HG02798 (cell line): Measurements from ENCODE around the gene GNL3.

ENCODE experiments used
- ATAC-seq: cut with Tn5 transposase; IDR thresholded peaks from one replicate; pipeline ENCODE4 v1.9.1; 2021; ENCODE audit warnings: mild to moderate bottlenecking; ENCODE audit not compliant: unreplicated experiment, poor library complexity

The GNL3 gene

GRCh38 chr3:52684184-52684583 lies 1.6 kb upstream of the GNL3 start:
- ATAC-seq, result no peak

DNA sequence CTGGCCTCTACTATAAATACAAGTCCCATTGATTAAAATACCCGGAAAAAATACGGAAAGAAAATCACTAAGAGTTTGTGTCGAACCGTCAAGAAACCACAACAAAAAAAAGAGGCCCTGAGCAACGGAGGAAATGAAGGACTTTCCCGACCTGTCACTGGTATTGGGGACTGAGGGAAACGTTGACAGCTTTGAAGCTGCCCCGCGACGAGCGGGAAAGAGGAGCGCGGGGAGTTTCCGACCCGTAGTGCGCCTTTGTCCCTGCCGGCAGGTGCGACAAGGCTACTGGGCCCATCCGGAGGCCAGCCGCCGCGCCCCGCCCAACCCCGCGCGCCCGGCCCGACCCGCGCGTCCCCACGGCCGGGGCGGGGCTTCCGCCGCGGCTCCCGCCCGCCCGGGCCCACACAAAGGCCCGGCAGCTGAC lies 535 bp upstream of the GNL3 start:
- peak; percentile 84 for ATAC-seq

DNA sequence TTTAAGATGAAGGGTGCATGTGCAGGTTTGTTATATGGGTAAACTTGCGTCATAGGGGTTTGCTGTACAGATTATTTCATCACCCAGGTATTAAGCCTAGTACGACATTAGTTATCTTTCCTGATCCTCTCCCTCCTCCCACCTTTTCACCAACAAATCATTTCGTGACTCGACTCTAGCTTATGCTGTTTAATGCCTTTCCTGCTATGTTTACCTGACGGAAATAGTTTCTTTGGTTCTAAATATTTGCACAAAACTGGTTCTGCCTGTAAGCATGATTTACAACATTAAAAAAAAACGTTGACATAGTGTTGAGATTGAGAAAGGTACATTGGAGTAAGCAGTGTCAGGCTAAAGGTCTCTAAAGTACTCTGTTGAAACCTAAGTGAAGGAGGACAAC lies 2.4 kb downstream of the GNL3 start:
- ATAC-seq, result no peak

DNA sequence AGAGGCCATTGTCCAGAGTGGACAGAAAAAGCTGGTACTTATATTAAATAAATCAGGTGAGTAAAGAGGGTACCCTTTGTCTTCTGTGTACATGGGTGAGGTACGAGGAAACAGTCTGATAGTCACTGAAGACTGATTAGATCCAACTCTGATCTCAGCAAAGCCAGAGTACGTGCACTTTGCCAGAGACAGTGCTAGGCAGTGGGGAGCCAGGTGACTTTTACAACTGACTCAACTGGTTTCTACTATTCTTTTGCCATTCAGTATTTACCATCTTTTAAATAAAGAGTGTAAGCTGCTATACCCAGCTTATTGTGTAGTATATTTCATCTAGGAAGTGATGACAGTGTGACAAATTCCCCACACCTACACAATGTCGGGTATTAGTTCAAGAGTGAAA lies 3.3 kb downstream of the GNL3 start:
- ATAC-seq, result no peak

DNA sequence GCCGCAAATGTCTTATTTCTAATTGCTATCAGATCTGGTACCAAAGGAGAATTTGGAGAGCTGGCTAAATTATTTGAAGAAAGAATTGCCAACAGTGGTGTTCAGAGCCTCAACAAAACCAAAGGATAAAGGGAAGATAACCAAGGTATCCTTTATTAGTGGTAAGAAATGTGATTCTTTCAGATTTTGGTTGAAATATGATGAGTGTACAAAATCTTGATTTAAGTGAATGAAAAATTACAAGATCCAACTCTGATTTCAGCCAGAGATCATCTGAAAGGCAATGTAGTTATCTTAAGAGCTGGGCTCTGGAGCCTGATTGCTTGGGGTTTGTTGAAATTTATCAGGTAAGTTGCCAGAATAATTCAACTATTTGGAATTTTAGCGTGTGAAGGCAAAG lies 4.7 kb downstream of the GNL3 start:
- no peak for ATAC-seq

GRCh38 chr3:52693071-52693470 lies 7.2 kb downstream of the GNL3 start:
- ATAC-seq, result no peak

GRCh38 chr3:52694528-52695189 lies 8.8 kb downstream of the GNL3 start:
- no peak for ATAC-seq

DNA sequence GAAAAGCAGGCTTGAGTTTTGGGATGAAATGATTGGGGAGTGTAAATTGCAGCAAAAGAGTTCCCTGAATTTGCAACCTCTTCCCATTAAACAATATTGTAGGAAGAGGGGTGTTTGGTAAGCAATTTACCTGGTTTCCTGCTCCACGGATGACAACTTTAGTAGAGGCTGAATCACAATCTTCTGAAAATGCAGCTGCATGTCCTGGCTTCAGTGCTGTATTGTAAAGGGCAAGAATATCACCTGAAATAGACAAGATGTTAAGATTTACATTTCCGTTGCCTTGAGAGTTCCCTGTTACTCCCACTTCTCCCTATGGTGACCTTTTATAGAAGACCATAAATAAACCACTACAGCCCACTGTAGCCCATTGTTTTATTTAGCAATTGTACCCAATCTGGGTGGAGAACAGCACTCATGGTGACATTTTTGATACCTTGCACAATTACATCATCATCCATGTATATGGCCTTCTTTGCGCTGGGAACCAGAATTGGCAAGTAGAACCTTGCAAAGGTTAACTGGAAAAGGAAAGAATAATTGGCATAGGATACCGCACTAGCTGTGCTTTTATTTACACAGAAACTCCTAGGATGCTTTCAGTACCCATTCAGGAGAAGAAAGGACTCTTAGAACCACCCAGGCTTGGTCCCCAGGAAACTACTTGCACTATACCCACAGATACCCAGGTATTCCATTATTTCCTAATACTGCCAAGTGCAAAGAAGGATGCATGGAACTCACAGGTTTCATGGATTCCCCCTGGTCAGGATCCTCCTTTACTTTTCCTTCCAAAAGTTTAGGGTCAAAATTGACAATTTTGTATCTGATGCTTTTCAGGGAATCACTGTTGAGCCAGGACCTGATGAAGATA lies 10.2 kb downstream of the GNL3 start:
- no peak for ATAC-seq

DNA sequence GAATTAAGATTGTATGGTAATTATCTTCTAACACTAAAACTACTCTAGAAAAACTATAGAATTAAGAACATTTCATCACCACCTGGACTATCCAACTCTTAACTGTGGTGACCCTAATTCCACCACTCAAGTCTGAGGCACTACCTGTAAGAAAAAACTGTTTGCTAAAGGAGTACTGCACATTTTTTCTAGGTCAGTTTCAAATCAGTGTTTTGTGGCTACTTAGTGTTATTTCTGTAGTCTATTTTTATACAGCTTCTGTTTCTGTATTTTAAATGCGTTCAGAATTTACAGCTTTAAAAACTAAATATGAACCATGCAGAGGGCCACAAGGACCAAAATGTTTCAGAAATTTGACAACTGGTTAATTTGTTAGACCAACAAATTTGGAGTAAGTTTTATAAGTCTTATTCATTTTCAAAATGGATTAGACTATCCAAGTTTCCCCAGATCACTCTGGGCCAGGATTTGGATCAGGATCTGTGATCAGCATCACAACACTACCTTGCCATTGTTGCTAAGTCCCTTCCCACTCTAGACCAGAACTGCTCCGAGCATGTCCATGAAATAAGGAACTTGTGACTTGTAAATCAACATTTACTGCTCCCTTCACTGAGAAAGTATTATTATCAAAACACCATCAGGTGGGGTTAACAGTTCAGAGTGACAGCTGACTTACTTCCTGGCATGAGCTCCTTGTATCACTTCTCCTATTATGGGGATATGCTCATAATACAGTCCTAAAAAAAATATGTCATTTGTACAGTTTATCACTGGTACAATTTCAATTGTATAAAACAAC lies 11.2 kb downstream of the GNL3 start:
- ATAC-seq, result no peak

DNA sequence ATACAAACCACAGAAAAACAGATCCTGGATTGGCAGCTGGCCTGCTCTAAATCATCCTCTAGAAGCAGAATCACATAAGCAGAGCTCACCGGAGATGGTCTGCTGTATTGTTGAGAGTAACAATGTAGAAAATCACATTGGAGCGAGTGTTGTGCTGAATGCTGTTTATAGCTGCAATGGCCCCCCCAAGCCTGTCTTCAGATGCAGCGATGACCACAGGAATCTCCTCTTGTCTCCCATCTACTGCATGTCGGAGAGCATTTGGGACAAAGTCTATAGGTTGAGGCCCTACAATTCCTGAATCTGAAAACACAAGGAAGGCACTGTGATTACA lies 11.8 kb downstream of the GNL3 start:
- ATAC-seq, result no peak

GRCh38 chr3:52703341-52703740 lies 17.5 kb downstream of the GNL3 start:
- ATAC-seq, result no peak

GRCh38 chr3:52704611-52705437 lies 19.0 kb downstream of the GNL3 start:
- no peak for ATAC-seq

DNA sequence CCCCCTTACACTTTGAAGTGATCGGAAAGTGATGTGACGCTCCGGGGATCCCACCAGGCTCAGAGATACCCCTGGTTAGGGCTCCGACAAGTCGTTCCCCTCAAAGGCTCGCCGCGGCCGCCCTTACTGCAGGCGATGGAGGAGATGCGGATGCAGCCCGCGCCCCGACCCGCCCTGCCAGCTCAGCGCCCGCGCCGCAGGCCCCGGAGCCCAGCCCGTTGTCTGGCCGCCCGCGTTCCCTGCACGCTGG lies 19.5 kb downstream of the GNL3 start:
- ATAC-seq, result no peak

DNA sequence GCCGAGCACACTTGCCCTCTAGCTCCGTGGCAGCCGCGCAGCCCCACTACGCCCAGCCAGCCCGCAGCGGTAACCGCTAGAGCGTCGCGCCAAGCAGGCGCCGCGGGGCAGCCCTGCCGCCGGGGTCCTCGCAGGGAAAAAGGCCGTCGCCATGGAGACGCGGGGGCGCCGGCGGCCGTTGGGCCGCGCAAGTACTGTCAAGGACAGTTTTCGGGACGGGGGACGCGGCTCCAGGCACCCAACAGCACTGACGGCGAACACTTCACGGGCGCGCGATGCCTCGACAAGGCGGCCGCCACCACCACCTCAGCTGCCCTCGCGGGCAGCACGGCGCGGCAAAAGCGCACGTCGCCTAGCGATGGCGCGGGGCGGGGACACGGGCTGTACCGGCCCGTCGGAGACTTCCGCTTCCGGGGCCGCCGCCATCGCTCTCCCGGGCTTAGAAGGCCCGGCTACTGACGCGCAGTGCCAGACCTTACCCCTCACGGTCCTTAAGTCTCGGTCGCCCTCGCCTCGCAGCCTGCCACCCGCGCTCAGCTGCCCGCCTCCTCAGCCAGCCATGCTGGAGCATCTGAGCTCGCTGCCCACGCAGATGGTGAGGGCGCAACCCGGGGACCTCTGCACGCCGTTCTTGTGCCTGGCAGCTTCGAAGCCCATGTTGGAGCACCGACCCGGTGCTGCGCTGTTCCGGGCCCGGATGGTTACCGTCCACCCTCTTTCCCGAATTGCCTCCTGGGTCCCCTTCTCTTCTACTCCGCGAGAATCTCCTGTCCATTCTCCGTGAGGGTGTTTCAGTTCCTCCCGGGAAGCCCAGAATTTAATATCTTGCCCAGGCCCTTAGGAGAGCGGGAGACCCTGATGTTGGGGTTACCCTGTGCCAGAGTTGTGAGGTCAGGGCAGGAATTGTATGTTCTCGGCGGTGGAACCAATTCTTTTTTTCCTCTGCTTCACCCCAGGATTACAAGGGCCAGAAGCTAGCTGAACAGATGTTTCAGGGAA lies 20.2 kb downstream of the GNL3 start, which contains the start of the genes GLT8D1 and SPCS1:
Gene GLT8D1, minus strand, starts transcription at position 104 of the 999 bp plus-strand sequence. CDS start 5,331 bp downstream, outside the sequence.
Gene SPCS1, plus strand, starts transcription at position 419 of the 999 bp plus-strand sequence. Its CDS starts 141 bp downstream, at position 560.
- ATAC-seq, result peak; percentile 83

DNA sequence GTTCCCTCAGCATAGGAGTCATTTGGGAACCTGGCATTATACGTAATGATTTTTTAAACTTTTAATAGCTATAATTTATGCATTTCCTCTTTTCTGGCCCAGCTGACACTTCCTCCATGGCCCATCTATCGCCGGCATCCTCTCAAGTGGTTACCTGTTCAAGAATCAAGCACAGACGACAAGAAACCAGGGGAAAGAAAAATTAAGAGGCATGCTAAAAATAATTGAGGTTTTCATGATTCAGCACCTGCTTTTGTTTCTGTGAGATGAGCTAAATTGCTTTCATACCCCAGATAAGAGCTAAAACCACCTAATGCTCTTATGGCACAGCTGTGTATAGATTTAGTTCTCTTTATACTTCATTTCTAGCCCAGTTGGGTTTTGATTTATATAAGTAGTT lies 21.8 kb downstream of the GNL3 start:
- no peak for ATAC-seq

GRCh38 chr3:52710512-52710911 lies 24.7 kb downstream of the GNL3 start:
- peak; percentile 23 for ATAC-seq

DNA sequence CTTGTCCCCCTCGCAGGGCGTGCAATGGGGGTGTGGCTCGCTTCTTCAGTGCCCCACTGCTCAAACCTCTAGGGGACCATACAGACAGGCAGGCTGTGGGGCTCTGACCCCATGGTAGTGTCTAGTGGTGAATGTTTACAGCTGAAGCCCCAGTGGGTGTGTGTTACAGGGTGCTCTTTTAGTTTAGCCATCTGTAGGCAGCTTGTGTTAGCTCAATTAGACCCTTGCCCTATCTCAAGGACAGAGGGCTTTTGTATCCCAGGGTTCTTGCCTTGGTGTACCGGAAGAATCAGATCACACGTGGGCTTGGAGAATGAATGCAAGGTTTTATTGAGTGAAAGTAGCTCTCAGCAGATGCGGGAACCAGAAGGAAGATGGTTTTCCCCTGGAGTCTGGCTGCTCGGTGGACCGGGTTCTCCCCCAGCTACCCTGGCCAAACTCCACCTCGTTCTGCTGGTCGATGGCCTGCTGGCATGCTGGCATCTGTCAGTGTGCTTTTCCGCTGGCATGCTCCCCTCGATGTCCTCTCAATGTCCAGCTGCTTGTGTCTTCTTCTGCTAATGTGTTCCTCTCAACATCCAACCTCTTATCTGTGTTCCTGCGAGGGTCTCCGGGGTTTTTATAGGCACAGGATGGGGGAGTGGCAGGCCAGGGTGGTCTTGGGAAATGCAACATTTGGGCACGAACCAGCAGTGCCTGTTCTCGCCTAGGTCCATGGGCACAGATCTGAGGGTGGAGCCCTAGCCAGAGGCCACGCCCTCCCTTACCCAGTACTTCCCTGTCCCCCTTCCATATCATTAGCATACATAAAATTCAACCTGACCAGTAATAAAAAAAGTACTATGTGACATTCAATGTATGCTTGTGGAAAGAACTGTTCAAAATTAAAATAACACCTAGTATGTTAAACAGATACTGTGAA lies 26.7 kb downstream of the GNL3 start:
- no peak for ATAC-seq
